Transverse colon (tissue), 4 donors: Measurements from ENCODE around the gene HSF2BP.

ENCODE experiments used
- POLR2AphosphoS5 ChIP-seq, 3 donors: sonication (generic); formaldehyde crosslinking; IDR thresholded peaks; one replicate each; pipeline ENCODE4 v1.6.1; 2016; ENCODE audit warnings: antibody characterized with exemption in 3 of 3
- TF ChIP-seq, protein P1 (sequence below), 5 experiments: fragments of 200-600 bp in 3 of 5; fragments of 450-650 bp in 2 of 5; sonication (generic) in 3 of 5; IDR thresholded peaks; 1 replicate in 2 of 5; 2 replicates in 3 of 5; pipeline ENCODE4 v1.5.1; 2016 to 2017; ENCODE audit warnings: antibody characterized with exemption in 5 of 5, inconsistent platforms in 3 of 5, mild to moderate bottlenecking in 2 of 5, moderate library complexity in 1 of 5

DNA sequence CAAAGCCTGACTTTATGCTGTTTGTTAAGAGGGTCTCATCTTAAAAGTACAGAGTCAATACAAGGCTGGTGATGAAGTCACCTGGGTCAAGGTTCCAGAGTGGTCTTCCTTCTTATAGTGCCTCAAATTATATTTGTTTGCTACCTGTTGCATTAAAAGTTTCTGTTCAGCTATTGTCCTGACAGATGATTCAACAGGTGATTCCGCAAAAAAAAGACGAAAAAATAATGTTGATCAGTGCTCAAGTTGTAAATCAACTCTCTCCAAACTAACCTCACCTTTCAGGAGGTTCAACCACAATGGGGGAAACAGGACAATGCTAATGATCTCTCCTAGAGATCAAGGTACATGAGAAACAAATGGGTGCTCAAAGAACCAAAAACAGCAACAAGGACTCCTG lies 35.7 kb downstream of the HSF2BP start:
- TF ChIP-seq, protein P1, sequence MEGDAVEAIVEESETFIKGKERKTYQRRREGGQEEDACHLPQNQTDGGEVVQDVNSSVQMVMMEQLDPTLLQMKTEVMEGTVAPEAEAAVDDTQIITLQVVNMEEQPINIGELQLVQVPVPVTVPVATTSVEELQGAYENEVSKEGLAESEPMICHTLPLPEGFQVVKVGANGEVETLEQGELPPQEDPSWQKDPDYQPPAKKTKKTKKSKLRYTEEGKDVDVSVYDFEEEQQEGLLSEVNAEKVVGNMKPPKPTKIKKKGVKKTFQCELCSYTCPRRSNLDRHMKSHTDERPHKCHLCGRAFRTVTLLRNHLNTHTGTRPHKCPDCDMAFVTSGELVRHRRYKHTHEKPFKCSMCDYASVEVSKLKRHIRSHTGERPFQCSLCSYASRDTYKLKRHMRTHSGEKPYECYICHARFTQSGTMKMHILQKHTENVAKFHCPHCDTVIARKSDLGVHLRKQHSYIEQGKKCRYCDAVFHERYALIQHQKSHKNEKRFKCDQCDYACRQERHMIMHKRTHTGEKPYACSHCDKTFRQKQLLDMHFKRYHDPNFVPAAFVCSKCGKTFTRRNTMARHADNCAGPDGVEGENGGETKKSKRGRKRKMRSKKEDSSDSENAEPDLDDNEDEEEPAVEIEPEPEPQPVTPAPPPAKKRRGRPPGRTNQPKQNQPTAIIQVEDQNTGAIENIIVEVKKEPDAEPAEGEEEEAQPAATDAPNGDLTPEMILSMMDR (IDR thresholded peaks at IDR 0.05) = no peak
- TF ChIP-seq POLR2AphosphoS5 (IDR thresholded peaks at IDR 0.05) = no peak
